GM19099 (cell line): ENCODE measurements around the gene ALLC.

Experiments
- POLR2A ChIP-seq: IDR thresholded peaks from 3 replicates; pipeline ENCODE4 v1.6.1; 2011; ENCODE audit warnings: low read depth; ENCODE audit not compliant: insufficient read length; ENCODE audit errors: extremely low read depth

The ALLC gene

DNA sequence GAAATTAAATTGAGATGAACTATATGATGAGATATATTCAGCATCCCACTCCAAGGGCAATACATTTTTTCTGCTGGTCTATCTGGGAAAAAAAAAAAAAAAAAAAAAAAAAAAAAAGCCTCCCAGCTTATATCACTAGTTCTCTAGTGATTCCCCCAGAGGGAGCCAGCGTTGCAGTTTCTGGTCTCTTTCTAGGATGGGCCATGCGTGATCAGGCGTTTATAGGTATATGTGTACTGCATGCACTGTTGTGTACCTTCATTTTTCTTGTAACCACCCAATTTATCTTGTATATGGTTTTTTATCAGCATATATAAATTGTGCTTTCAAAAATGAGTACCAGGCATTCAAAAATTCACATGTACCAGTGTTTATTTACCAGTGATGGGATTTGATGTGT, 80.5 kb downstream of the ALLC start:
- TF ChIP-seq POLR2A, result no peak

DNA sequence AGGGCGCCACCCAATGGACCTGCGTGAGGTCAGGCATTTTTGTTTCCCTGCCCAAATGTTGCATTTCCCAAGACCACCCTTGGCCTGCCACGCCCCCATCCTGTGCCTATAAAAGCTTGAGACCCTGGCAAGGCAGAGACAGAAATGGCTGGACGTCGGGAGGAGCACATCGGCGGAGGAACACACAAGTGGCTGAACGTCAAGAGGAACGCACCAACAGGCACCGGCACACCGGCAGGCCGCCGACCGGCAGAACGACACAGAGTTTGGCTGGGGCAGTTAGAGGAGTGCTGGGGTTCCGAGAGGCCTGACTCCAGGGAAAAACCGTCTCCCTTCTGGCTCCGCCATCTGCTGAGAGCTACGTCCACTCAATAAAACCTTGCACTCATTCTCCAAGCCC, 81.3 kb downstream of the ALLC start:
- no peak for TF ChIP-seq POLR2A

DNA sequence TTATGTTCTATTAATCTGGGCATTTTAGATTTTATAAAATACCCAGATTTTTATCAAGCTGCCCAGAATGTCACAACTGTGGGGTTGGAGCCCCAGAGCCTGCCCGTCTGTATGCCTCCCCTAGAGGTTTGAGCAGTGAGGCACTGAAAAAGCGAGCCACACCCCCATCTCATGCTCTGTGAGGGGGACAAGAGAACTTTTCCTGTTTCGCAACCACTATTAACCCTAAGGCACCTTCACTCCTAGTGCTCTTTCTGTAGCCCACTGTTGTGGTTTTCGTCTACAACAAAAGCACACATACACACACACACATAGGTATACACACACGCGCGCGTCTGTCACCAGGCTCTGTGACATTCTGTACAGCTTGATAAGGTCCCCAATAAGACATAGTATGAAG, 83.4 kb downstream of the ALLC start:
- no peak for TF ChIP-seq POLR2A

DNA sequence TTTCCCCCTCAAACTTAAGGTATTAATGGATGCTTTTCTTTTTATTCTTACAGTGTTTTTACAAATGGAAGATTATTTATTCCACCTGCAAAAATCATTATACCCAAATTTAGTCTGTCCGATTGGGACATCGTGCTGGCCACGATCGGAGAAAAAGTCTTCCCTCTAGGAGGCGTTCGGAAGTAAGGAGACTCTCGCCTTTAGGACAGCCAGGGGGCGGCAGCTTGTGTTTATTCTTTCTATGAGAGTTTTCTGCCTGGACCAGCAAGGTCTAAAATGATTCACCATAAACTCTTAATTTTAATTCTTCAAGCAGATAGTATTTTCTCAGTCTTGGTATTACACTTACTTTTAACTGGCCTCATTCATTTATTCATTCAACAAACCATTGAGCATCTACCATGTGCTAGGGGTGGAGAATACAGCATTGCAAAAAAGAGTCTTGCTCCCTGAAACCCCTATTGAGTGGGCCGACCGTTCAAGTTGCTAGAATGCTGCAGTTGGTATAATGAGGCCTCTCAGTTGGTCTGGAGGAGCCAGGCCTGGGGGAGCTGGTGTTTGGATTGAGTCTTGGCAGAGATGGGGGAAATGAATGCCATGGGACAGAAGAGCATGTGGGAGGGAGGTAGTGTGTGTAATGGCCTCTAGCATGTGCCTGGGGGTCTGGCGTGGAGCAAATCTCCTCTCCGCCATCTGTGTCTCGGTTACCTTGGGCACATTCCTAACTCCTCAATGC, 84.0 kb downstream of the ALLC start:
- TF ChIP-seq POLR2A, result no peak

DNA sequence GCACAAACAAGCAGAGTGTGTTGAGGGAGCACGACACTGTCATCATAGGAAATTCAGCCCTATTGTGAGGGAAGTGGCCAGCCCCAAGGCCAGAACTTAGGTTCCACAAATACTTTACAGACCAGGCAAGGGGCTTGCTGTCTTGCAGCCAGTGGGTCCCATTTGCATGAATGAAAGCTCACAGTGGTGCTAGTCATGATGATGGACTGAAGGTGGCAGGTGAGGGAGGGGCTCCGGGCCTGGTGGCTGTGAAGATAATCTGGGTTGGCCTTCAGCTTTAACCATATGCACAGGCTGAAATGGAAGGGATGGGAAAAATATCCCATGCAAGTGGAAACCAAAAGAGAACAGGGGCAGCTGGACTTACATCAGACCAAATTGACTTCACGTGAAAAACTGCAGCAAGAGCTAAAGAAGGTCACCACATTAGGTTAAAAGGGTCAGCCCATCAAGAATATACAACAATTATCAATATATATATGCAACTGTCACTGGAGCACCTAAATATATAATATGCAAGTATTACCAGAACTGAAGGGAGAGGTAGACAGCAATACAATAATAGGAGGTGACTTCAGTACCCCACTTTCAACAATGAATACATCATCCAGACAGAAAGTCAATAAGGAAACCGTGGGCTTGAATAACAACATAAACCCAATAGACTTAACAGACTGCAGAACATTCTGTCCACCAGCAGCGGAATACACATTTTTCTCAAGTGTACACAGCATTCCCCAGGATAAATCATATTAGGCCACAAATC, 84.9 kb downstream of the ALLC start:
- no peak for TF ChIP-seq POLR2A

DNA sequence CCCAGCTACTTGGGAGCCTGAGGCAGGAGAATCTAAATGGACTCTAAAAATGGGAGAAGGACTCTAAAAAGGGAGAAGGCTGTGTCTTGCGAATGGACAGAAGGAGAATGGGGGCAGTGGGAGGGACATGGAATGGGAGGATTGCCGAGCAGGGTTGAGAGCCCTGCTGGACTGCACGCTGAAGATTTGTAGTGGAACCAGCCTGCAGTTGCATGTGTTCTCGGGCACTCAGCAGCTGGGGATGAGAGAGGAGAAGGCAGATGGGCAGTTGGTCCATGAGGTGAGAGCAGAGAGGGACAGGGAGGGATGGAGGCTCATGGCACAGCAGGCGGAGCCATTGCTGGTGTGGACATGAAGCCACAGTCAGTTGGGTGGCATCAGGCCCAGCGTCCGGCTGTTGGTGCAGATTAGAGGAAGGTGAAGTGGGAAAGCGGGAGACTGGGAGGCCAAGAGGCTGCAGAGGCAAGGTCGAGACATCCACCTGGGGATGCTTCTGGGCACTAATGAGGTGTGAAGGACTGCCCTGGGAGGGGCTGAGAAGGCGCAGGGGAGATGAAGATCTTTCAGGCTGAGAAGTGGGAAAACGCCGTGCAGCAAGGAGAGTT, 86.1 kb downstream of the ALLC start:
- TF ChIP-seq POLR2A, result no peak

DNA sequence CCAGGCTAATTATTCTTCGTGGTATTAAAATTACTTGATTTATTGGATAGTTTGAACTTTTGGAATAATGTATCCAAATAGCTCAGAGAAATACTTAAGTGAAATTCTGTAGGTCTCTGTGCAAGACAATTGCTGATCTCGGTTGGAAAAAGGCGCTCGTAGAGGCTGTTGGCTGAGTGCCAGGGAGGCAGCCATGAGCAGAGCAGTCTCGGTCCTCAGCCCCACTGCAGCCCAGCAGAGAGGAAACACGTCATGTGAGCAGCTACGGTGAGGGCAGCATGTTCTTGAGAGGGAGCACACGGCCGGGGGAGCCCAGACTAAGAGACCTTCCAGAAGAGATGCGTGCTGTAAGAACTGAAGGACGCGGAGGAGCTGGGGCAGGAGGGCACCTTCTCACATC, 87.9 kb downstream of the ALLC start:
- TF ChIP-seq POLR2A, result no peak

DNA sequence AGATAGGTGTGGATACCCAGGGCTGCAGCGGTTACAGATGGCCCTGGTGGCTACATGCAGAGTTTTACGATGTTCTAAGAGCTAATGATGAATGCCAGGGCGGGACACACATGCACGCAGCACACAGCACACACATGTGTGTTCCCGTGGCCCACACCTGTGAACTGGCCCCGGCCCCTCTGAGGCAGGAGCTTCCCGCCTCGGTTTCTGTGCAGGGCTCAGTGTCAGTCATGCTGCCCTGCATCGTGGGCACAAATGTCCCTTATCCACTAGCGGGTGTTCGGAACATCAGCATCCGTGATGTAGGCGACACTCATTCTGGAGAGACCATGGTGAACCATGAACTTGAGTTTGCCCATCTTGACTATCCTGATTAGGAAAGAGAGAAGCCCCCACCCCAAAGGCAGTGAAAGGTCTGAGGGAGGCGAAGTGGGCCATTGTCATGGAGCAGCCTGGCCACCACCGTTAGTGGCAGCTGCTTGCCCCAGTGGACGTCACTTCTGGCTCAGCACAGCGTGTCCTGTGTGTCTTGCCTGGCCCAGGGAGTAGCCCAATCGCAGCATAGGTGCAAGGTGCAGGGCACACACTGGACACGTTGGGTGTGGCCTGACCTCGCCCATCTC, 89.1 kb downstream of the ALLC start:
- no peak for TF ChIP-seq POLR2A

DNA sequence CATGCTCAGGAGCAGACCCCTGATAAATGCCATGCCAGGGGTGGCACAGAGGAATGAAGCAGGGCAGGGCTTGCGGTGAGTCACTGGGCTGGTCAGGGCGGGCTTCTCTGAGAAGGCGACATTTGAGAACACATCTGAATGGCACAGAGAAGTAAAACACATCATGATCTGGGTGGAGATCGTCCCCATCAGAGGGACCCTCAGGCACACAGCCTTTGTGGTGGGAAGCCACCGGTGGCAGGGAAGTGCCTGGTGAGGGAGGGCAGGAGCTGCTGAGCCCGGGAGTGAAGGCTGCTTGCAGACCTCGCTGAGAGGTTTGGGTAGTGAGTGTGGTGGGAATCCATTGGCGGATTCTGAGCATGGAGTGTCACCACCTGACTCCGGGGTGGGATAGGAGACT, 89.8 kb downstream of the ALLC start:
- TF ChIP-seq POLR2A, result no peak

DNA sequence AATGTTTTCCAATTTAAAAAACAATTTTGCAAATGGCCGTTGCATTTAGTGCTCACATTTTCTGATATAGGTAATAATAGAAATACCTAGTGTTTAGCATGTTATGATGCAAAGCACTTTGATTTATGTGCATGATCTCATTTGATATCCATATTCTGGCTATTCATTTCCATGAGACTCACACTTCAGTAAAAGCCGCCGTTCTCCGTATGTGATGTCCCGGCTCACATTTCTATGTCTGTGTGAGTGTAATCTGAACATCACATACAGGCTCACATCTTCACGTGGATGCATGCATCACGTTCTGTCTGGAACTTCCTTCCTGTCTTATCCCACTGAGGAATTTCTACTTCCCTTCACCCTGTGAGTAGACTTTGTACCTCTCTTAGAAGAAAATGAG, 91.2 kb downstream of the ALLC start:
- TF ChIP-seq POLR2A, result no peak

DNA sequence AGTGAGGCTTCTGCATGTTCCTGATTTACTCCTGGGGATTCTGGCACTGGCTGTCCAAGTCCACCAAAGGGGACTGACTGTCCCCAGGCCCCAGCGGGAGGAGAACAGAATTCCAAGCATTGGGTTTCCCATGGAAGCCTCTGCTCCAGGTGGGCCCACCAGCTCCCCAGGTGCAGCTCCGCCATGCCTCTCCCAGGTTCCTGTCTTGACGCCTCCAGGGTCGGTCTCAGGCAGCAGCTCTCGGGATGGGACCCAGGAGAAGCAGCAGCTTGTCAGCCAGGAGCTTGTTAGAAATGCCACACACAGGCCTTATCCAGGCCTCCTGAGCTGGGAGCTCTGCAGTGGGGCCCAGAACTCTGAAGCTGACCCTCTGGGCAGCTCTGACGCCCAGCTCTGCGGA, 93.3 kb downstream of the ALLC start:
- TF ChIP-seq POLR2A, result no peak

DNA sequence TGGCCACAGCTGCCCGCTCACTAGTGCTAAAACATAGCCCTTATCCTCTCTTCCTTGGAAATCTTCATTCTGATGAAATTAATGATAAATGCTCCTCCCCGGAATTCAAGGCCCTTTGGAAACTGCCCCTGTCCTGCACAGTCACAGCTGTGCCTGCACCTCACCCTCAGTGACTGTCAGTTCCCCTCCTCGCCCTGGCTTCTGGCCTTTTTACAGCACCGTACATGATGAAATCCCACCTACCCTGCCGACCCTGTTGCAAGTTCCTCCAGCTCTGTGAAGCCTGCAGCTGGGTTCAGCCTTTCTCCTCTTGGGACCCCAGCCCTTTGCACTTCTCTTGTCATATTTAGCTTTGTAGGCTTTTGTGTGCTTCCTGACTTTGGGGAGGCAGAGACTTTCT, 93.8 kb downstream of the ALLC start:
- no peak for TF ChIP-seq POLR2A
